ENCODE measurements around the gene GPRC5A.

GPRC5A gene

DNA sequence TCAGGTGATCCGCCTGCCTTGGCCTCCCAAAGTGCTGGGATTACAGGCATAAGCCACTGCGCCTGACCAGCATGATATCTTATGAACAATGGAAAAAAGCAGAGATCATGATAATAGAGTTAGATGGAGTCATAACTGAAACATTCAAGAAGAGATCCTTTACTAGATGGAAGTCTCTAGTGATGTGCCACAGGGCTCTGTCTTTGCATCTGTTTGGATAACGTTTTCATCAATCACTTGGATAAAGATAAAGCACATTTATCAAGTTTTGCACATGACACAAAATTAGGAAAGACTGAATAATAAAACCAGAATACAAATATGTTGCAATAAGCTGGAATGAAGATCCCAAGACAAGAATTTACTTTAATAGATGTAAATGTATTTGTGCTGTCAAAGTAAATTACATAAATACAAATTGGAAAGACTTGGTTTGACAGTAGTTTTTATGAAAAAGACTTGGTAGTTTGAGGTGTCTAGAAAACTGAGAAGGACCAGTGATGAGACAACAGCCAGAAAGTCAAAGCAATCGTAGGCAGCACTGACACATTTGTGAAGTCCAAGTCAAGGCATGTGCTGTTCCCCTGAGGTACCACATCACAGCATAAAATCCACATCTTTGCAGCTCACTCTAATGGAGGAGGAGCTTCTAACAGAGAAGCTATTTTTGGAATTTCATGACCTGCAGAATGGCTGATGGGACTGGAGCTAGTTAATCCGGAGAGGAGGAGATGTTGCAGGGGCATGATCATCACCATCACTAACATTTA, 28.5 kb downstream of the GPRC5A start:
- TF ChIP-seq CTCF (IDR thresholded peaks at IDR 0.05; ENCODE audit: borderline replicate concordance, insufficient read depth, low read depth, low read length): no peak

DNA sequence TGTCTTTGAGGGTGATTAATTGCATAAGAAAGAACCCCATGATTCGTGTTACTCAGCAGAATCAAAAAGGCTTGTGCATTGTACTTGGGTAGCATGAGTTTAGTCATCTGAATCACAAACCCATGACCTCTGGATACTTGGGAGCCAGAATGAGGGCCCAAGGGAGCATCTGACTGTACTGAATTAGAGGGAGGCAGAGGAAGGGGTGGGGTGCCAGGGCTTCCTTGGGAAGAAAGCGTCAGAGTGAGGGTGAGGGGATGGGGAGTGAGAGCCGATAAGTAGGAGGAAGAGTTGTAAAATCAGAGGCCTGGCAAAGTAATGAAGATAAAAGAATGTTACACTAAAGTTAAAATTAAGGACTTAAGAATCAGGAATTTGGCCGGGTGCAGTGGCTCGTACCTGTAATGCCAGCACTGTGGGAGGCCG, 30.8 kb downstream of the GPRC5A start:
- TF ChIP-seq CTCF (IDR thresholded peaks at IDR 0.05; ENCODE audit: borderline replicate concordance, insufficient read depth, low read depth, low read length): no peak
- no peak overlapping the region for H3K4me3 ChIP-seq (ENCODE audit: low read depth, low read length)

More for the DNA sequence above, 28.5 kb downstream of the GPRC5A start:
- no peak overlapping the region for H3K4me3 ChIP-seq (ENCODE audit: low read depth, low read length)

- H3K4me3 ChIP-seq (ENCODE audit: low read depth, low read length): no peak overlapping the region
- no peak for TF ChIP-seq CTCF (IDR thresholded peaks at IDR 0.05; ENCODE audit: borderline replicate concordance, insufficient read depth, low read depth, low read length)
Observed at GRCh38 chr12:12922978-12923377, 31.6 kb downstream of the GPRC5A start.

DNA sequence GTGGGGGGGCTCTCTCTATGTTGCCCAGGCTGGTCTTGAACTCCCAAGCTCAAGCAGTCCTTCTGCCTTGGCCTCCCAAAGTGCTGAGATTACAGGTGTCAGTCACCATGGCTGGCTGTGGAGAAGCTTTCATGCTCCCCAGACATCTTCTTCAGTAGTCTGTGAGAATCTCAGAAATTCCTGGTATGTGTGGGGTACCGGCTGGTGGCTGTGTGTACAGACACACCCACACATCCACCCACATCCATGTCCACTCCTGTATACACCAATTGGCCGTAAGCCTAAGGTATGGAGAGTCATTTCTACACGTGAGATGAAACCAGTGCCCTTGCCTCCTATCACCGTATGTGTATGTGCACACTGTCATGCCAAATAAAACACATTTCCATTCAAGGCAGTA, 32.8 kb downstream of the GPRC5A start:
- TF ChIP-seq CTCF (IDR thresholded peaks at IDR 0.05; ENCODE audit: borderline replicate concordance, insufficient read depth, low read depth, low read length): no peak
- no peak overlapping the region for H3K4me3 ChIP-seq (ENCODE audit: low read depth, low read length)

DNA sequence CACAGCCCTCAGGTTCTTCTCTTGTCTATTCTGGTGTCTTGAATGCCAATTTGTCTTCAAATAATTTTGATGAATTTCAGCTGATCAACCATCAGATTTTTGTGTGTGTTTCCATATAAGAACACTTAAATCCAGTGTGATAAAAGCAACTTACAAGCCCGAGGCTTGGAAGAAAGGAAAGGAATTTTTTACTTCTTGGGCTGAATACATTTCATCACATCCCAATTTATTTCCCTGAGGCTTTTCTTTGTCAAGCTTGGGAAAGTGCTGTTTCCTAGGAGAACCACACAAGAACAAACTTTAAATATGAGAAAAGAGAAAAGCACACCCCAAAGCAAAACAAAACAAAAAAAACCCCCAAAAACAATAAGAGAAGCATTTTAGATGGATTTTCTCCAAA, 34.0 kb downstream of the GPRC5A start:
- TF ChIP-seq CTCF (IDR thresholded peaks at IDR 0.05; ENCODE audit: borderline replicate concordance, insufficient read depth, low read depth, low read length): no peak
- H3K4me3 ChIP-seq (ENCODE audit: low read depth, low read length): no peak overlapping the region

GRCh38 chr12:12926571-12927071, 35.3 kb downstream of the GPRC5A start:
- H3K4me3 ChIP-seq (ENCODE audit: low read depth, low read length): no peak overlapping the region
- TF ChIP-seq CTCF (IDR thresholded peaks at IDR 0.05; ENCODE audit: borderline replicate concordance, insufficient read depth, low read depth, low read length): no peak
